ENCODE results near the gene HELT.
A peak's percentile ranks its signal among the peaks of the same experiment; 100 is the strongest.
"Not testable (repeated sequence)": the region's sequence is repeated elsewhere in the genome, so short reads cannot be mapped to it uniquely, and the experiment has no call there.

The HELT gene, protein sequence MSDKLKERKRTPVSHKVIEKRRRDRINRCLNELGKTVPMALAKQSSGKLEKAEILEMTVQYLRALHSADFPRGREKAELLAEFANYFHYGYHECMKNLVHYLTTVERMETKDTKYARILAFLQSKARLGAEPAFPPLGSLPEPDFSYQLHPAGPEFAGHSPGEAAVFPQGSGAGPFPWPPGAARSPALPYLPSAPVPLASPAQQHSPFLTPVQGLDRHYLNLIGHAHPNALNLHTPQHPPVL

DNA sequence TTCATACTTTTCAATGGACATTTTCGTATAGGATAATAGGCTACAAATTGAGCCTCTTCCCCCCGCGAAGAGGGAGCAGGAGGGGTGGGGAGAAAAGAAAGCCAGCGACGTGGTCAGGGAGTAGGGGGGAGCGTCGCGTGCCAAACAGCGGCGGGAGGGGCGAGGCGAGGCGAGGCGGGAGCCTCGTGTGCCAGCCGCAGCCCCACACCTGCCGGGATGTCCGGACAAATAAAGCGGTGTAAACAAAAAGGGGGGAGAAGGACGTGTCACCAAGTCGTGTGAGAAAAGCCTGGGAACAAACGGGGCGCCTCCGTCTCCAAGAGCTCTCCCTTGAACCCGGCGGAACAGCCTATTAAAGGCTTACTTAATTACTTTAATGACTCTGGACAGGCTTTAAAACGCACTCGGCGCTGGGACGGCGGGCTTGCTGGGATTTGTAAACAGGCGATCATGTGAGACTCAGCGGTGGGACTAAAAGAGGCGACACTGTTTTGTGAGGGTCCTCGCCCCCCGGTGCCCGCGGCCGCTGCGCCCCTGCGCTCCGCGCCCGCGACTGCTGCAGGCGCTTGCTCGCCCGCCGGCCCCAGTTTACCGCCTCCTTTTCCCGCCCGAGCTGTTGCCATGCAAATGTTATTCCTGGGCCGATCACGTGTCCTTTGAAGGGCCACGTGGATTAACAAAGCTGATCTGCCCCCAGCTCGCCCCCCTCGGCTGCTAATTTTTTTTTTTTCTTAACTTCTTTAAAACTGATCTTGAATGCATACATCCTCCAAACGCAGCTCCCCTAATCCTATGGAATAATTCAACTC, at the start of gene HELT:
Gene HELT, plus strand, starts transcription at position 527 of the 809 bp plus-strand sequence. CDS start 439 bp downstream, outside the sequence.
- Histone ChIP-seq H3K9ac (ENCODE audit: low read depth, low read length) (peak within 1 kb of the TSS; percentile 46; the same call in 1 of the 2 replicates), H3K36me3 (ENCODE audit: insufficient read depth, low read length) (no peaks in the 10 kb centered on the region), H3K4me1 (ENCODE audit: insufficient read depth, low read length) (peaks cover 5% of the 10 kb centered on the region), H3K9me3 (ENCODE audit: control insufficient read depth, insufficient read depth, low read length) (no peaks in the 10 kb centered on the region)

- Histone ChIP-seq H3K36me3 (ENCODE audit: insufficient read depth, low read length) (no peaks in the 10 kb centered on the region), H3K9me3 (ENCODE audit: control insufficient read depth, insufficient read depth, low read length) (0 out of 2 replicates have a peak, but pooled peaks cover 3% of the 10 kb centered on the region), H3K4me1 (ENCODE audit: insufficient read depth, low read length) (no peaks in the 10 kb centered on the region), H3K9ac (ENCODE audit: low read depth, low read length) (no peak overlapping the region)
Measured at GRCh38 chr4:184968784-184969201, 49.5 kb upstream of the HELT start.

GRCh38 chr4:184969610-184970009, 48.7 kb upstream of the HELT start:
- no peaks in the 10 kb centered on the region for H3K4me1 ChIP-seq (ENCODE audit: insufficient read depth, low read length)
- H3K36me3 ChIP-seq (ENCODE audit: insufficient read depth, low read length), result no peaks in the 10 kb centered on the region
- H3K9me3 ChIP-seq (ENCODE audit: control insufficient read depth, insufficient read depth, low read length), result 0 out of 2 replicates have a peak, but pooled peaks cover 3% of the 10 kb centered on the region

GRCh38 chr4:184972991-184973390, 45.3 kb upstream of the HELT start:
- H3K36me3 ChIP-seq (ENCODE audit: insufficient read depth, low read length), result no peaks in the 10 kb centered on the region
- H3K9ac ChIP-seq (ENCODE audit: low read depth, low read length), result no peak overlapping the region
- H3K9me3 ChIP-seq (ENCODE audit: control insufficient read depth, insufficient read depth, low read length), result 0 out of 2 replicates have a peak, but pooled peaks cover 3% of the 10 kb centered on the region
- H3K4me1 ChIP-seq (ENCODE audit: insufficient read depth, low read length), result no peaks in the 10 kb centered on the region

More at GRCh38 chr4:184969610-184970009, 48.7 kb upstream of the HELT start:
- no peak overlapping the region for H3K9ac ChIP-seq (ENCODE audit: low read depth, low read length)

DNA sequence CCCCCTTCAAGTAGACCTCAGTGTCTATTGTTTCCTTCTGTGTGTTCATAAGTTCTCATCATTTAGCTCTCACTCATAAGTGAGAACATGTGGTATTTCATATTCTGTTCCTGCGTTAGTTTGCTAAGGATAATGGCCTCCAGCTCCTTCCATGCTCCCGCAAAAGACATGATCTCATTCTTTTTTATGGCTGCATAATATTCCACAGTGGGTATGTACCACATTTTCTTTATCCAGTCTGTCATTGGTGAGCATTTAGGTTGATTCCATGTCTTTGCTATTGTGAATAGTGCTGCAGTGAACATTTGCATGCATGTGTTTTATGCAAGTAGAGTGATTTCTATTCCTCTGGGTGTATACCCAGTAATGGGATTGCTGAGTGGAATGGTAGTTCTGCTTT, 41.9 kb upstream of the HELT start:
- H3K9me3 ChIP-seq (ENCODE audit: control insufficient read depth, insufficient read depth, low read length); H3K36me3 ChIP-seq (ENCODE audit: insufficient read depth, low read length): not testable (repeated sequence)

GRCh38 chr4:184977747-184978146, 40.5 kb upstream of the HELT start:
- Histone ChIP-seq H3K9me3 (ENCODE audit: control insufficient read depth, insufficient read depth, low read length) (no peaks in the 10 kb centered on the region), H3K36me3 (ENCODE audit: insufficient read depth, low read length) (no peaks in the 10 kb centered on the region), H3K4me1 (ENCODE audit: insufficient read depth, low read length) (no peaks in the 10 kb centered on the region)

More for the DNA sequence above, 41.9 kb upstream of the HELT start:
- not testable (repeated sequence) for H3K4me1 ChIP-seq (ENCODE audit: insufficient read depth, low read length); H3K9ac ChIP-seq (ENCODE audit: low read depth, low read length)

GRCh38 chr4:184978211-184978610, 40.1 kb upstream of the HELT start:
- no peaks in the 10 kb centered on the region for H3K4me1 ChIP-seq (ENCODE audit: insufficient read depth, low read length)
- H3K9me3 ChIP-seq (ENCODE audit: control insufficient read depth, insufficient read depth, low read length), result no peaks in the 10 kb centered on the region
- H3K9ac ChIP-seq (ENCODE audit: low read depth, low read length), result no peak overlapping the region
- H3K36me3 ChIP-seq (ENCODE audit: insufficient read depth, low read length), result no peaks in the 10 kb centered on the region

More at GRCh38 chr4:184977747-184978146, 40.5 kb upstream of the HELT start:
- no peak overlapping the region for H3K9ac ChIP-seq (ENCODE audit: low read depth, low read length)

- Histone ChIP-seq H3K4me1 (ENCODE audit: insufficient read depth, low read length) (no peaks in the 10 kb centered on the region), H3K9me3 (ENCODE audit: control insufficient read depth, insufficient read depth, low read length) (no peaks in the 10 kb centered on the region), H3K36me3 (ENCODE audit: insufficient read depth, low read length) (no peaks in the 10 kb centered on the region), H3K9ac (ENCODE audit: low read depth, low read length) (no peak overlapping the region)
Measured at GRCh38 chr4:184979461-184980124, 38.7 kb upstream of the HELT start.

GRCh38 chr4:184980261-184980660, 38.0 kb upstream of the HELT start:
- Histone ChIP-seq H3K9me3 (ENCODE audit: control insufficient read depth, insufficient read depth, low read length) (no peaks in the 10 kb centered on the region), H3K4me1 (ENCODE audit: insufficient read depth, low read length) (no peaks in the 10 kb centered on the region), H3K9ac (ENCODE audit: low read depth, low read length) (no peak overlapping the region), H3K36me3 (ENCODE audit: insufficient read depth, low read length) (no peaks in the 10 kb centered on the region)

- H3K4me1 ChIP-seq (ENCODE audit: insufficient read depth, low read length), result no peaks in the 10 kb centered on the region
- no peaks in the 10 kb centered on the region for H3K9me3 ChIP-seq (ENCODE audit: control insufficient read depth, insufficient read depth, low read length)
- H3K36me3 ChIP-seq (ENCODE audit: insufficient read depth, low read length), result no peaks in the 10 kb centered on the region
- peak overlapping the region; percentile 46; the same call in 1 of the 2 replicates for H3K9ac ChIP-seq (ENCODE audit: low read depth, low read length)
Measured at GRCh38 chr4:184983672-184984356, 34.5 kb upstream of the HELT start.

- Histone ChIP-seq H3K36me3 (ENCODE audit: insufficient read depth, low read length) (no peaks in the 10 kb centered on the region), H3K4me1 (ENCODE audit: insufficient read depth, low read length) (no peaks in the 10 kb centered on the region), H3K9ac (ENCODE audit: low read depth, low read length) (no peak overlapping the region), H3K9me3 (ENCODE audit: control insufficient read depth, insufficient read depth, low read length) (no peaks in the 10 kb centered on the region)
Measured at GRCh38 chr4:184987493-184988031, 30.7 kb upstream of the HELT start.

- Histone ChIP-seq H3K36me3 (ENCODE audit: insufficient read depth, low read length) (no peaks in the 10 kb centered on the region), H3K9ac (ENCODE audit: low read depth, low read length) (no peak overlapping the region), H3K9me3 (ENCODE audit: control insufficient read depth, insufficient read depth, low read length) (no peaks in the 10 kb centered on the region), H3K4me1 (ENCODE audit: insufficient read depth, low read length) (no peaks in the 10 kb centered on the region)
Measured at GRCh38 chr4:184988611-184989010, 29.7 kb upstream of the HELT start.

GRCh38 chr4:184989283-184989682, 29.0 kb upstream of the HELT start:
- not testable (repeated sequence) for H3K36me3 ChIP-seq (ENCODE audit: insufficient read depth, low read length); H3K9me3 ChIP-seq (ENCODE audit: control insufficient read depth, insufficient read depth, low read length); H3K4me1 ChIP-seq (ENCODE audit: insufficient read depth, low read length); H3K9ac ChIP-seq (ENCODE audit: low read depth, low read length)

GRCh38 chr4:184990131-184990530, 28.2 kb upstream of the HELT start:
- not testable (repeated sequence) for H3K36me3 ChIP-seq (ENCODE audit: insufficient read depth, low read length); H3K4me1 ChIP-seq (ENCODE audit: insufficient read depth, low read length); H3K9me3 ChIP-seq (ENCODE audit: control insufficient read depth, insufficient read depth, low read length); H3K9ac ChIP-seq (ENCODE audit: low read depth, low read length)

Data from ES-I3 (cell line).